Gastrocnemius medialis (tissue), 4 donors: ENCODE data around the gene AKAP13.

ENCODE experiments used
- POLR2A ChIP-seq, 2 donors: fragments of 450-650 bp; IDR thresholded peaks; one replicate each; pipeline ENCODE4 v1.6.1; 2017; ENCODE audit warnings: antibody characterized with exemption in 2 of 2, mild to moderate bottlenecking in 2 of 2, moderate library complexity in 2 of 2
- TF ChIP-seq, protein P1 (sequence below), 5 experiments: fragments of 450-650 bp in 3 of 5; fragments of 200-600 bp in 2 of 5; sonication (generic) in 2 of 5; IDR thresholded peaks in 4 of 5; conservative IDR thresholded peaks in 1 of 5; 1 replicate in 4 of 5; 2 replicates in 1 of 5; pipeline ENCODE4 v1.5.1; 2016 to 2019; ENCODE audit warnings: antibody characterized with exemption in 5 of 5, mild to moderate bottlenecking in 3 of 5, moderate library complexity in 3 of 5

DNA sequence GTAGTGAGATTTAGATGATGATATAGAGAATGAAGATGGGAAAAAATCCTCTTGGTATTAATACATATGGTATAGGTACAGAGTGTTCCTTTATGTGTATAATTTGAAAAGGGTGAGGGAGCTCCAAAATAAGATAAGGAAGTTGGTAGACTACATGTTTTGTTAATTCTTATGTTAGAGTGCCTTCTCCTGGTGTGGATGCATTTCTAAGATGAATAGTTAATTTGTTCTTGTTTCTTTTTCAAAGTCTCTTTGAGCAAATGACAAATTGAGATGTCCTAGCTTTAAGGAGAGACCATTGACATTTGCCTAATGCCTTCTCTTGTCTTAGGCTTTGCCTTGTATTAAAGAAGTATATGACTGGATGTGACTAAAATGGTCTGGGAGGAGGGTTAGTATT lies 34.1 kb downstream of the AKAP13 start:
- TF ChIP-seq, protein P1, sequence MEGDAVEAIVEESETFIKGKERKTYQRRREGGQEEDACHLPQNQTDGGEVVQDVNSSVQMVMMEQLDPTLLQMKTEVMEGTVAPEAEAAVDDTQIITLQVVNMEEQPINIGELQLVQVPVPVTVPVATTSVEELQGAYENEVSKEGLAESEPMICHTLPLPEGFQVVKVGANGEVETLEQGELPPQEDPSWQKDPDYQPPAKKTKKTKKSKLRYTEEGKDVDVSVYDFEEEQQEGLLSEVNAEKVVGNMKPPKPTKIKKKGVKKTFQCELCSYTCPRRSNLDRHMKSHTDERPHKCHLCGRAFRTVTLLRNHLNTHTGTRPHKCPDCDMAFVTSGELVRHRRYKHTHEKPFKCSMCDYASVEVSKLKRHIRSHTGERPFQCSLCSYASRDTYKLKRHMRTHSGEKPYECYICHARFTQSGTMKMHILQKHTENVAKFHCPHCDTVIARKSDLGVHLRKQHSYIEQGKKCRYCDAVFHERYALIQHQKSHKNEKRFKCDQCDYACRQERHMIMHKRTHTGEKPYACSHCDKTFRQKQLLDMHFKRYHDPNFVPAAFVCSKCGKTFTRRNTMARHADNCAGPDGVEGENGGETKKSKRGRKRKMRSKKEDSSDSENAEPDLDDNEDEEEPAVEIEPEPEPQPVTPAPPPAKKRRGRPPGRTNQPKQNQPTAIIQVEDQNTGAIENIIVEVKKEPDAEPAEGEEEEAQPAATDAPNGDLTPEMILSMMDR (IDR thresholded peaks at IDR 0.05 in 4 of 5, conservative IDR thresholded peaks at IDR 0.05 in 1 of 5), result peak in 1 of 5 experiments; percentile 8
- no peak for TF ChIP-seq POLR2A (IDR thresholded peaks at IDR 0.05)
